Upper lobe of left lung (tissue), 4 donors: ENCODE data around the gene ZNF597.

ENCODE experiments used
- EP300 ChIP-seq, 4 donors: sonication (generic); formaldehyde crosslinking; IDR thresholded peaks; one replicate each; pipeline ENCODE4 v1.5.1; 2017; ENCODE audit warnings: antibody characterized with exemption in 4 of 4, control low read depth in 2 of 4
- POLR2A ChIP-seq, 4 donors: fragments of 450-650 bp; IDR thresholded peaks; one replicate each; pipeline ENCODE4 v1.5.1; 2016 to 2017; ENCODE audit warnings: antibody characterized with exemption in 4 of 4, mild to moderate bottlenecking in 2 of 4
- POLR2AphosphoS5 ChIP-seq, 2 donors: sonication (generic); formaldehyde crosslinking; IDR thresholded peaks; one replicate each; pipeline ENCODE4 v1.5.1; 2017; ENCODE audit warnings: antibody characterized with exemption in 2 of 2
- TF ChIP-seq, protein P1 (sequence below), 6 experiments: fragments of 450-650 bp in 4 of 6; fragments of 200-600 bp in 2 of 6; sonication (generic) in 2 of 6; IDR thresholded peaks; one replicate each; pipeline ENCODE4 v1.5.1; 2016 to 2019; ENCODE audit warnings: antibody characterized with exemption in 6 of 6

DNA sequence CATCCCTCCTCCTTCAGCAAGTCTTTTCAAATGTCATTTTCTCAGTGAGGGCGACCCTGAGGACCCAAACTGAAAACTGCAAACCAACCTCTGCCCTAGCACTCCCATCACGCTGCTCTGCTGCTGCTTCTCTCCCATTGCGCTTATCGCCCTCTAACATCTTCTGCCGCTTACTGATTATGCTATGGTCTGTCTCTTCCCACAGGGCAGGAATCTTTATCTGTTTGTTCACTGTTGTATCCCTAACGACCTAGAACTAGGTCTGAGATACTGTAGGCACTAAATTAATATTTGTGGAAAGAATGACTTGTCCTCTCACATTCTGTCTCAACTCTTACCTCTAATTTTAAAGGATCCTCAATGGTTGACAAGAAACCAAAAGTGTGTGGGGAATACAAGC is 55.0 kb downstream of the ZNF597 start:
- TF ChIP-seq, protein P1, sequence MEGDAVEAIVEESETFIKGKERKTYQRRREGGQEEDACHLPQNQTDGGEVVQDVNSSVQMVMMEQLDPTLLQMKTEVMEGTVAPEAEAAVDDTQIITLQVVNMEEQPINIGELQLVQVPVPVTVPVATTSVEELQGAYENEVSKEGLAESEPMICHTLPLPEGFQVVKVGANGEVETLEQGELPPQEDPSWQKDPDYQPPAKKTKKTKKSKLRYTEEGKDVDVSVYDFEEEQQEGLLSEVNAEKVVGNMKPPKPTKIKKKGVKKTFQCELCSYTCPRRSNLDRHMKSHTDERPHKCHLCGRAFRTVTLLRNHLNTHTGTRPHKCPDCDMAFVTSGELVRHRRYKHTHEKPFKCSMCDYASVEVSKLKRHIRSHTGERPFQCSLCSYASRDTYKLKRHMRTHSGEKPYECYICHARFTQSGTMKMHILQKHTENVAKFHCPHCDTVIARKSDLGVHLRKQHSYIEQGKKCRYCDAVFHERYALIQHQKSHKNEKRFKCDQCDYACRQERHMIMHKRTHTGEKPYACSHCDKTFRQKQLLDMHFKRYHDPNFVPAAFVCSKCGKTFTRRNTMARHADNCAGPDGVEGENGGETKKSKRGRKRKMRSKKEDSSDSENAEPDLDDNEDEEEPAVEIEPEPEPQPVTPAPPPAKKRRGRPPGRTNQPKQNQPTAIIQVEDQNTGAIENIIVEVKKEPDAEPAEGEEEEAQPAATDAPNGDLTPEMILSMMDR (IDR thresholded peaks at IDR 0.05): no peak
- TF ChIP-seq POLR2A (IDR thresholded peaks at IDR 0.05) (no peak), POLR2AphosphoS5 (IDR thresholded peaks at IDR 0.05) (no peak), EP300 (IDR thresholded peaks at IDR 0.05) (no peak)
